GM19452 (cell line): ENCODE results near the gene MACIR.

ENCODE experiments used
- ATAC-seq: cut with Tn5 transposase; IDR thresholded peaks from one replicate; pipeline ENCODE4 v1.9.1; 2021; ENCODE audit not compliant: unreplicated experiment

Gene MACIR

DNA sequence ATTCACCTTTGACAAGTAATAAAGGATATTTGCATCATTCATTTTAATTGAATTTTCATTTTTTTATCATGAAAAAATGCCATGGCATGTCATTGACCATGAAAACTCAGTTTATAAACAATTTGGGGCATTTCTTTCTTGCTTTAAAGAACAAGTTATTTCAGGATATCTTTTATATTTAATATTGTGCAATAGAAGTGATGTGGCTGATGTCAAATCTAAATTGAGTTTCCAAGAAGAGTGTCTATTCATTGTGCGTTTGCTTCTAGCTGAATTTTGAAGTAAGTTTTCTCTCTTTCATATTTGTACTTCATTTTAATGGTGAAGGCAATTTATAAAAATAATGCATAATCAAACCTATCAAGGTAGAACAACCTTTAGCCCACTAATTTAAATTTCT lies 30.5 kb downstream of the MACIR start:
- ATAC-seq, result no peak

DNA sequence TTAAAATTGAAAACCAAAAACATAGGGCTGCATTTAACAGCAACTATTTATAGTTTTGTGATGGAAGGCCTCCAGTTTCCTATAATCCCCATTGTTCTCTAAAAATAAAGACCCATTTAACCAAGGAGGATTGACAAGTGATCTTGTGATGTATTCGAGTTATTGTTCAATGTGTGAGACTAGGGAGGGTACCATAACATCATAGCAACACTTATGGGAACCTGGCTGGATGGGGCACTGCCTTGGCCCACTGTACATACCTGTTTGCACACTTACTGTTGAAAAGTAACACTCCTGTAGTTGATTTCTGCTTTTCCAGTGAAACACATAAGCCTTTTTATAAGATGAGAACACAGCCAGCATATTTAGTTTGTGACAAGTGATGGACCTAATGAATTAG lies 32.3 kb downstream of the MACIR start:
- ATAC-seq, result no peak

DNA sequence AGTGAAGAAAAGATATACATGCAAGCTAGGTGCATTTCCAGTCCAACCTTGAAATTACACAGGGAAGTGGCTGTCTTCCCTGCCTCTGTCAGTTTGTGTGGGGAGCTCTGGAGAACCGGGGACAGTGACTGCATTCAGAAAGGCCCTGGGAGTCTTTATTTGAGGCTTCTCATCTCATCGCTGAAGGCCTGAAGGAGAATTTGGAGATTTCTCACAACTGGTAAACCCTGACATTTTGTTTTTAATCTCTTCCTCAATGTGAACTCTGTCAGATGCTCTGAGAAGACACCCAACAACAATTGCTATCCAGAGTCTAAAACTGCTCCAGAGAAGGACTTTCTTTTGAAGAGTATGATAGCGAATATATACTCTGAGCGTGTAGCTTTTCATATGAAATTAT lies 33.0 kb downstream of the MACIR start:
- ATAC-seq, result no peak

DNA sequence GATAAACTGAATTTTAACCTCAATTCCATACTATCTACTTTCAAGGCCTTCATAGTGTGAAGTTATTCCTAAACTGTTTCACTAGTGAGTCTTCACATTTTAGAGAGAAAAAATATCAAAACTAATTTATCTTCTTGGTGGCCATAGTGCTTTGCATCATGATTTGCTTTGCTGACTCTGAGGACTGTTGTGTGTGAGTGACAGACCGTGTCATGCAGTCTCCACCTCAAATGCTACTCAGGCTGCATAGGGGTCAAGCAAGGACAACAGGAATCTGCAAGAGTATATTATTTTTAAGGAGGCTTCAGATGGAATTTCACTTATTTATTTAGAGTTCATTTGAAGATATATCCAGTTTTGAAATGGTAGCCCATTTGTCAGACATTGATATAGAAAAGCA lies 34.5 kb downstream of the MACIR start:
- ATAC-seq, result no peak

DNA sequence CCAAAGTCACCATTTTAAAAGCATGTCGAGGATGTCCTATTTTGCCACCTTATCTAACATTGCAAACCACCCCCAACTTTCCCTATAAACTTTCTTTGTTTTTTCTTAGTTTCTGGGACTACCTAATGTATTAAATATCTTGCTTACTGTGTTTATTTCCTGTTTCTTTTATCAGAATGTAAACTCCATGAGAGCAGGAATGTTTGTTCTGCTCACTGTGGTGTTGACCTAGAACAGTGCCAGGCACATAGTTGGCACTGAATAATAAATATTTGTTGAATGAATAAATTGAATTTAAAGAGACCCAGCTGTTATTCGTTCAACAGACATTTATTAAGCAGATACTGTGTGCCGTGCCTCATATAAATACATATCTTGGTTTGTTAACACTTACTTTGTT lies 35.2 kb downstream of the MACIR start:
- ATAC-seq, result no peak

DNA sequence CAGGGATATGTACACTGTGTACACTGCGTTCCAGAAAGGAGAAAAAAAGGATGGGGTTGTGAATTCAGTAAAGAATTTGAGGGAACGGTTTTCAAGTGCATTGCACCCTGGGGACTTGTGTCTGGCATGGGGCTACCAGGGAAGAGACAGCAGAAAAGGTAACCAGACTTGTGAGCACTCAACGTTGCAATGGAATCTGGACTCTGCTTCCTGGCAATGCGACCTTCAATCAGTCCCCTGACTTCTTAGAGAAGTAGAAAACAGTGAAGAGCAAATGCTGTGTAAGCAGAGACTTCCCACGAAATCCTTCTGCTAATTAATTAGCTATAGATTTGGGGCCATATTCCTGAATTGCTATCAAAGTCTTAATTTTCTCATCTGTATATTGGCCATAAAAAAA lies 36.3 kb downstream of the MACIR start:
- ATAC-seq, result no peak

DNA sequence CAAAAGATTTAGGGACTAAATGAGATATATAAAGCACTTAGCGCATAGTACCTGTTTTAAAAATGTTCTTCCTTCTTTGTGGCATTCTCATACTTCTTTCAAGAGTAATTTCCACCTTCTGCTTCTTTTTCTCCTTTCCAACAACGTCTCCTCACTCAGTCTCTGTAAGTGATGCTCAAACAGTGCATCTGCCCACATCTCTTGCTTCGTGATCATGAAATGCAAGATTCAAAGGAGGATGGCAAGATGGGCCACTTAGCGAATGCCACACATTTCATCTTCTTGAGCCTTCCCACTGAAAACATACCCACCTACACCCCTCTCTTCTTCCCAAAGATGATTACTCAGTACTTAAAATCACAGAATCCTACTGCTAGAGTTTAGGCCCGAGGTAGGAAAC lies 36.9 kb downstream of the MACIR start:
- no peak for ATAC-seq

DNA sequence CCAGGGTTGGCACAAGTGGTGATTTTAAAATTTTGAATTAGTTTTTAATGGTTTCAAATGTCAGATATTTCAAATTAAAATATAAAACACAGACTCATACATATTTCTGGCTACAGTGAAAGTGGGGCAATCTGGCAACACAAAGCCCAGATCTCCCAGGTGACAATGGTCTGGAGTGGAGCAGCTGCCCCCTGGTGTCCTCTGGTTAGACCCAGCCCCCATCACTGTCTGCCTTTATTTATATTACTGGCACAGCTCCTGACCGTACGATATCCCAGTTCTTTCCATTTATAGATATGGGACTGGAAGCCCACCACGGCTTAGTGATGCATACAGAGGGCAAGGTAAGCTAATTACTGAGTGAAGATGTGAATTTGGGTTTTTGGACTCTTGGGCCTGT lies 37.3 kb downstream of the MACIR start:
- ATAC-seq, result no peak

DNA sequence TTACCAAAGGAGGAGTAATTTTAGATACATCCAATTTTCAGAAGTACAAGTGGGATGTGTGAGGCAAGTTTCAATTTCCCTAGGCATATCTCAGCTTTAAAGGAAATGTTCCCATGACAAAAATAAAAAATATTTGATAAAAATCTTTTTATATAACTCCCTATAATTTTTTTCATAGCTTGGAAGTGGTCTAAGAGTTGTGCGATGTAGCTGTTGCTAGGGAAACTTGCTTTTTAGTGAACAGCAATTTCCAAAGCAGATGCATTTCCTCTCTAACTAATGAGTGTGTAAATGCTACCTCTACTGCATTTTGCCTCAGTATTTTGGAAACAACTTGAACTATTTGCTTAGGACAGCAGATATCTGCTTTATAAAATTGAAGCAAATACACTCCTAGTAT lies 39.6 kb downstream of the MACIR start:
- ATAC-seq, result no peak

DNA sequence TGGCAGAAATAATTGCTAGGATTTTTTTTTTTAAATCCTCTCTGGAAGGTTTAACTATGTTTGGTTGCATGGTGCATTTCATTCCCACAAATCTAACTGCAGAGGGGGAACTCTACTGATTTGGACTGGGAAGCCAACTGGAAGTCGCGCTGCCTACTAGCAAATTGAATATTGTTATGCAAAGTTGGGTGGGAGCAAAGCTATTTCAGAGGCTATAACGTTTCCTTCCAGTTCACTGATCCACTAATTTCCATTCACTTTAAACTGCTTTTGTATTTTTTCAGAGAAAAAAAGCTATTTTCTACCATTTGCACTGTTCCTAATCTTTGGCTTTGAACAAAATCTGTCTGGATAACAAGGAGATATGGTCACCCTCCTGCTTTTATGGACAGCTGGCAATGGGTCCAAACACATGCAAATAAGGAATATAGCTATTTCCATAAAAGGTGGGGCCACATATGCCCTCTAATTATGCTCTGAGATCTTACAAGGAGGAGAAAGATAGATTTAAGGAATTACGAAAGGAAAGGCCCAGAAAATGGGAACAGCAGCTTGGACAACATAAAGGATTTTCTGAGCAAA lies 40.1 kb downstream of the MACIR start:
- no peak for ATAC-seq

DNA sequence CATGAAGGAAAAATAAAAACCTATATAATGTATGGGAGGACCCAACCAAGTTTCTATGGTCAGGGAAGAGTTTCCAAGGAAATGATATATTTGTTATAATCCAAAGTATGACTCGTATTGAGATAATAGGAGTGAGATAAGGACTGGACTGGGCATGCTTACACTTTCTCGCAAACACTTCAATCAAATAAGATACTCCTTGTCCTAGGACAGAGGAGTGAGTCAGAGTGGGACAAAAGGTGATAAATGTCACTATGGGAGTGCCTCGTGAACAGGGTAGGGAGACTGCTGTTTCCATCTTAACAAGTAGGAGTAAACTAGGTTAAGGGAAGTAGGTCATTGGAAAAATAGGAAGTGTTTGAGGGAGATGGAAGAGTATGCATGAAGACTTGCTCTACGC lies 47.2 kb downstream of the MACIR start:
- ATAC-seq, result no peak

DNA sequence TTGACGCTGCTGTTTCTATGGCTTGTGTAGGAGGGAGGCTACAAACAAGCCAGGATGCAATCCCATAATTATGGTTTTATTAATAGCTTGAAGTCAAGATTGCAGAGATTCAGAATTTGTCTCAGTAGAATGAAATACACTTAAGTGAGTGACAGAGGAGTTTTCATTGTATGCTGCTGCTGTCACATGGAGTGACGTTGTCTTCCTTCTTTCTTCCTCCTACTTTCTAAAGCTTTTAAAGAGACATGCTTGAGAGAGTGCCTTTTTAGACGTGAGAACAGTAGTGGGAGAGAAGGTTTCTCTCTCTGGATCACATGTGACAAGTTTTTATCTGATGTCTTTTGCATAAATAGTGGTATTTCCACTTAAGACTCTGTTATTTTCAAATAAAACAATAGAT lies 48.9 kb downstream of the MACIR start:
- no peak for ATAC-seq

DNA sequence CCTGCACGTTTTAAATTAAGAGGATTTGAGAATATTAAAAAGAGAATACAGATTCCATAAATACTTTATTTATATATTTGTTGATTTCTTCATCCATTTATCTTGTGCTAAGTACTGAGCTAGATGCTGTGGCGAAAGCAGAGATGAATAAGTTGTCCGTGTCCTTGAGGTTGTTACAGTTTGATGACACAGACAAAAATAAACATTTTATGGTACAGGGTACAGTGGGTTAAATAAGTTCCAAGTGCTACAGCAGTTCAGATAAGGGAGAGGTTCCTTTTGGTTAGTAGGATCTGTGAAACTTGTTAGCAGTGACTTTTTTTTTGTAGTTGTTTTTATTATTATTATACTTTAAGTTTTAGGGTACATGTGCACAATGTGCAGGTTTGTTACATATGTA lies 50.2 kb downstream of the MACIR start:
- no peak for ATAC-seq

DNA sequence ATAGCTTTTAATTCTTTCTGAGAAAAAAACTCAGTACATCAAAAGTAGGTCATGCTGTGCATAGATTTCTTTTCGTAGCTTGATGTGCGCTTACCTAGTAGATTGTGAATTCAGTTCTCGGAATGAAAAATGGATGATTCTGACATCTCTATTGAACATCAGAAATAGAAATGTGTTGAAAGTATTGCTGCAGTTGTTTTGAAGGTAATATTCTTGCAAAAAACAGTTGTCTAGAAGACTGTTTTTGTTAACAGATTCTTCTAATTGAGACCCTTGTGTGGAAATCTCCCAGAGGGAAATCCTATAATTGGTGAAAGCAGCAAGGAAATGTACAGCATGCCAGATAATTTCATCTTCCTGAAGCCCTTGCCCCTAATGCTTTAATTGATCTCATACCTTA lies 54.5 kb downstream of the MACIR start:
- ATAC-seq, result no peak

DNA sequence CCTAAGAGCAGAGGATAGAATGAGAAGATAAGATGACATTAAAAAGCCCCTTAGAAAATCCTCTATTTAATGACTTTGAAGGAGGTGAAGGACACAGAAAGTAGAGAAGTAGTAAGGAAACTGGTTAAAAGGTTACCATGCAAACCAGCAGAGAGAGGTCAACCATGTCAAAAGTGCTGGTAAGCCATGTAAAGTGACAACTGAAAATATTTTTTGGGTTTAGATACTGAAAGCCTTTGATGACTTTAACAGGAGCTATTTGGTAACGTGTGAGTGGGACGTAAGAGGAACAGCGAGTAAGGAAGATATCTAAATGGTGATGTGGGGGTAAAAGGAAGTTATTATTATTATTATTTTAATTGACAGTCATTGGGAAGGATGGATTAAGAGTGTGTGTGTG lies 56.9 kb downstream of the MACIR start:
- no peak for ATAC-seq

DNA sequence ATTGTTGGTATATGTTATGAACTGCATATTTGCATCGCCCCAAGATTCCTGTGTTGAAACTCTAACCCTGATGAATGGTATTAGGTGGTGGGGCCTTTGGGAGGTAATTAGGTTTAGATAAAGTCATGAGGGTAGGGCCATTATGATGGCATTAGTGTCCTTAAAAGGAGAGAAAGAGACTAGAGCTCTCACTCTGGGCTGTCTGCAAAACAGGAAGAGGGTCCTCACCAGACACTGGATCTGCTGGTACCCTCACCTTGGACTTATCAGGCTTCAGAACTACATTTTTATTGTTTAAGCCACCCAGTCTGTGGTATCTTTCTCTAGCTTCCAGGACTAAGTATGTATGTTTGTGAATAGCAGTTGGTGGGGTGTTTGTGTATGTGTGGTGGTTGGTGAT lies 68.9 kb downstream of the MACIR start:
- no peak for ATAC-seq

DNA sequence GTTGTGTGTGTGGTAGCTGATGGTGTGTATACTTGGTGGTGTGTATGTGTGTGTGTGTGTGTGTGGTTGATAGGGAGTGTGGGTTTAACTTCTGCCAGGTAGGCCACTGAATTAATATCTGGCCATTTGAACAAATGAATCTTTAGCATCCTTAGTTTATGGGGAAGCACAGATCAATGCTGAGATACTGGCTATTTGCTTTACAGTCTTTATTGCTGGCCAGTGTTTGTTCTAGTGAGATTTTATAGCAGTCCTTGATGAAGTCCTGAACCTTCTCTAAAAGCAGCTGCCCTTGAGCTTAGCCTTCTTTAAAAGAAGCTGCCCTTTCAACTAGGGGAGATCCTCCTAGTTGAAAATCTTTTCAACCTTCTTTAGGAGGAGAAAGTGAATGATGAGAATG lies 69.3 kb downstream of the MACIR start:
- ATAC-seq, result no peak
